Measurements from ENCODE around the gene UBE2E1.
"Not testable (repeated sequence)": the region's sequence is repeated elsewhere in the genome, so short reads cannot be mapped to it uniquely, and the experiment has no call there.

Gene UBE2E1

DNA sequence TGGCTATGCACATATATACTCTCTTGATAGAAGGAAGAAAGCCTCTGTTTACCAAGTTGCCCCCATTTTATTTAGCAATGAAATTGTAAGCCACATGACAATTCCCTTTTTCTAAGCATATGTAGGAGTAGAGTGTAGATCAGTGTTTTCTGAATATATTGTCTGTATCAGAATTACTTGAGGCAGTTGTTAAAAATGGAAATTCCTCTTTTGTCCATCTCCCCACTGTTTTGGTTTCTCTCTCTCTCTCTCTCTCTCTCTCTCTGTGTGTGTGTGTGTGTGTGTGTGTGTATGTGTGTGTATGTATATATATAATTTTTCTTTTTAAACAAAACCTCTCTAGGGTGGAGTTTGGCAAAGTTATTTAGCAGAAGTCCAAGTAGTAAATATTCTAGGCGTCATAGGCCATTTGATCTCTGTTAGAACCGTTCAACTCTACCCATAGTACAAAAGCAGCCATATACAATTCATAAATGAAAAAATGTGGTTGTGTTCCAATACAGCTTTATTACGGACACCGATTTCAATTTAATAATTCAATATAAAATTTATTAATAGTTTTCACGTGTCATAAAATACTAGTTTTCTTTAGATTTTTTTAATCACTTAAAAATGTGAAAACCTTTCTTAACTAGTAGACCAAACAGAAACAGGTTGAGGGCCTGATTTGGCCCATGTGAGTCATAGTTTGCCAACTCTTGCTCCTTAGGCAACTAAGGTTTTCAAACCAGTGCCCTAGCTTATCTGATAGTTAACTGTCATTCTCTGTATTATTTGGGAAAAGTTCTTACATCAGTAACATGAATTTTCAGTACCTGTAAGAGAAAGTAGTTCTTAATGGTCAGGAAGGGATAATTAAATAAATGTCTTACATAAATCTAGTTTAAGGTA, 39.8 kb downstream of the UBE2E1 start:
- no peak for DNase-seq (ENCODE audit: low read depth)

DNA sequence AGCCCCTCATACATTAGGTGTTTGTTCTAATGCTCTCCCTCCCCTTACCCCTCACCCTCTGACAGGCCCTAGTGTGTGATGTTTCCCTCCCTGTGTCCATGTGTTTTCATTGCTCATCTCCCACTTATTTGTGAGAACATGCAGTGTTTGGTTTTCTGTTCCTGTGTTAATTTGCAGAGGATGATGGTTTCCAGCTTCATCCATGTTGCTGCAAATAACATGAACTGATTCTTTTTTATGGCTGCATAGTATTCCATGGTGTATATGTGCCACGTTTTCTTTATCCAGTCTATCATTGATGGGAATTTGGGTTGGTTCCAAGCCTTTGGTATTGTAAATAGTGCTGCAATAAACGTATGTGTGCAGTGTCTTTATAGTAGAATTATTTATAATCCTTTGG, 43.7 kb downstream of the UBE2E1 start:
- not testable (repeated sequence) for DNase-seq (ENCODE audit: low read depth)

DNA sequence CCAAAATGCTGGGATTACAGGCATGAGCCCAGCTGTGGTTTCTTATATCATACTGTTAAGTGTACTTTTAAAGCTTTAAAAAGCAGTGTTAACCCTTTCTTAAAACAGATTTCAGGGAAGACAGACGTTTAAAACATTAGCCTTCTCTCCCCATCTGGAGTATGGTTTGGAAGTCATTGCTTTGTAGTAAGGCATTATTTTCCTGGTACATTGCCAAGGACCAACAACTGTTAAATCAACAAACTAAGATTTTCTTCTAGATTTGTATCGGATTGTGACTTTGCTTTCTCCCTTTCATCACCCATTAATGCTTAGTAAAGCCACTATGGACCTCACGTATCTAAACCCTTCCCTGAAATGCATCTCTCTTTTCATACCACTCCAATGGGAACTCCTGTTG, 50.5 kb downstream of the UBE2E1 start:
- no peak for DNase-seq (ENCODE audit: low read depth)

DNA sequence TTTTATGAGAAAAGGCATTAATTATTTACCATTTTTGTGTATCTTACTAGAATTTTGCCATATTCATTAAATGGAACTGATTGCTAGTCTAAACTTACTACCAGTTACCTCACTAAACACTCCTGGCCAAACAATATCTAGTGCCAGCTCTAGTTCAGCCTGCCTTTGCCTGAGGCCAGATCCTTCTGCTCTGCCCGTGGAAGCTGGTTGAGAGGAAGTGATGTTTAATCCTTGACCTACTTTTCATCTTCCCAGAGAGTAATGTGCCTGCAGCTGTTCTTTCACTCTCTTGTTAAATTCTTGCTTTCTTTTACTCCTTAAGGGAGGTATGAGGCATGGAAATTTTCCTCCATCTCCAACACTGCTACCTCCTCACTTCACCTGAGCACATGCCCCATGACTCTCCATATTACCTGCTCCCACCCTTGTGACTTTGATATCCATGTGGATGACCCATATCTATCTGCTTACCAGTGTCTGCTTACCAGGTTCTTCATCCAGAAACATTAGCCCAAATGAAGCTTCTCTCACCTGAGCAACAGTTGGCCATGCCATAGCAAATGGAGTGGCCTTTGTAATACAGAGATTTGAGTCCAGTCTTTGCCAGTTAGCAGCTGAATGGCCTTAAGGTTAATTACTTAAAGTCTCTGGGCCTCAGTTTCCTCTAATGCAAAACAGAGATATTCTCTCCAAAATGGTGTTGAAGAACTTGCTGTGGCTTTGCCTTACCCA, 53.4 kb downstream of the UBE2E1 start:
- DNase-seq (ENCODE audit: low read depth): no peak

DNA sequence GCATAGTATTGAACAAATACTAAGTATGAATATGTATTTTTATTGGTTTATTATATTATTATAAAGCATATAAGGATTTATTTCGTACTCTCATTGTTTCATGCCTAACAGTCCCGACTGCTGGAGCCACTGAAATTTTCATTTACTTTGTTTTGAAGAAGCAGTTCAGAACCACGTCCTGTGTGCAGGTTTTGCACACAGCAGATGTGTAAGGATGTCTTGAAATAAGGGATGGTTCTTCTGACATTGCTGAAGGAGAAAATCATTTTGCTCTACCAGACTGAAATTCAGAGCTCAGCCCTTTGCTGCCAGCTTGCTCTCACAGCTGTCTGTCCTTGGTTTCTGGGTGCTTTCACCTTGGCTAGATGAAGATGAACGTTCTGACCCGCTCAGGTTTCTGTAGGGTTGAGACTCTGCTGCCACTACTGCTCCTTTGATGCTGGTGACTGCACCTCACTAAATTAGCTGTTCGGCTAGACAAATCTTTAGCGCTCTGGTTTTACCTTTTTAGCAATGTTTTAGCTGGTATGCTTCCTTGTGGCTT, 54.2 kb downstream of the UBE2E1 start:
- no peak for DNase-seq (ENCODE audit: low read depth)

DNA sequence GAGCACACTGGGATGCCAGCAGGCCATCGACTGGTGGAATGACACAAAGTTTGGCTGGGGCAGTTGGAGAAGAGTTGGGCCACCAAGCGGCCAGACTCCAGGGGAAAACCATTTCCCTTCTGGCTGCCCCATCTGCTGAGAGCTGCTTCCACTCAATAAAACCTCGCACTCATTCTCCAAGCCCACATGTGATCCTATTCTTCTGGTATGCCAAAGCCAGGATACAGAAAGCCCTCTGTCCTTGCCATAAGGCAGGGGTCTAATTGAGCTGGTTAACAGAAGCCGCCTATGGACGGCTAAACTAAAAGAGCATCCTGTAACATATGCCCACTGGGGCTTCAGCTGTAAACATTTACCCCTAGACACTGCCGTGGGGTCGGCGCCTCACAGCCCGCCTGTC, 55.9 kb downstream of the UBE2E1 start:
- no peak for DNase-seq (ENCODE audit: low read depth)

DNA sequence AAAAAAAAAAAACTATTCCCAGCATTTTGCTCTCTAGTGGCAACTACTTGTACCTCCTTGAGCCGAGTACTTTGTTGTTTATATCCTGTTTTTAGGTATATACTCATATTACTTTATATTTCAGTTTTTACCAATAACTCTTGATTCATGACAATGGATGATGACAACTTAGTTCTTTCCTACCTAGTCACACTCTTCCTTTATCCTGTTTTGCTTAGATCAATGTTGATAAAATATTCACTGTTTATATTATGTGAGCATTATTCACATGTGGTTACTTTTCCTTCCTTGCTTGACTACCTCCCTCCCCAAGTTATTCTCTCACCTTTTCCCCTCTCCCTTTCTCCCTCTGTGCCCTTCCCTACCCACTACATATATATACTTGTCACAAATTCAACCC, 57.3 kb downstream of the UBE2E1 start:
- DNase-seq (ENCODE audit: low read depth): no peak

DNA sequence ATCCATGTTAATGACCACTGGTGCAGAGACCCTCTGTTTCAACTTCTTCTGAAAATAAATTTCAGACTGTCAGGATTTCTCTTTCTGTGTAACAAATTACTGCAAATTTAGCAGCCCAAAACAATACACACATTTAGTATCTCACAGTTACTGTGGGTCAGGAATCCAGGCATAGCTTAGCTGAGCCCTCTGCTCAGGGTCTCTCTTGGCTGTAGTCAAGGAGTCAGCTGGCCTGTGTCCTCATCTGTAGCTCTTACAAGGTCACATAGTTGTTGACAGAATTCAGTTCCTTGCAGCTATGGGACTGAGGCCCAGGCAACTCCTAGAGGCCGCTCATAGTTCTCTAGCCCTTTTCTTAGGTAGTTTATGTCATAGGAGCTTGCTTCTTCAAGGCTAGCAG, 59.2 kb downstream of the UBE2E1 start:
- no peak for DNase-seq (ENCODE audit: low read depth)

DNA sequence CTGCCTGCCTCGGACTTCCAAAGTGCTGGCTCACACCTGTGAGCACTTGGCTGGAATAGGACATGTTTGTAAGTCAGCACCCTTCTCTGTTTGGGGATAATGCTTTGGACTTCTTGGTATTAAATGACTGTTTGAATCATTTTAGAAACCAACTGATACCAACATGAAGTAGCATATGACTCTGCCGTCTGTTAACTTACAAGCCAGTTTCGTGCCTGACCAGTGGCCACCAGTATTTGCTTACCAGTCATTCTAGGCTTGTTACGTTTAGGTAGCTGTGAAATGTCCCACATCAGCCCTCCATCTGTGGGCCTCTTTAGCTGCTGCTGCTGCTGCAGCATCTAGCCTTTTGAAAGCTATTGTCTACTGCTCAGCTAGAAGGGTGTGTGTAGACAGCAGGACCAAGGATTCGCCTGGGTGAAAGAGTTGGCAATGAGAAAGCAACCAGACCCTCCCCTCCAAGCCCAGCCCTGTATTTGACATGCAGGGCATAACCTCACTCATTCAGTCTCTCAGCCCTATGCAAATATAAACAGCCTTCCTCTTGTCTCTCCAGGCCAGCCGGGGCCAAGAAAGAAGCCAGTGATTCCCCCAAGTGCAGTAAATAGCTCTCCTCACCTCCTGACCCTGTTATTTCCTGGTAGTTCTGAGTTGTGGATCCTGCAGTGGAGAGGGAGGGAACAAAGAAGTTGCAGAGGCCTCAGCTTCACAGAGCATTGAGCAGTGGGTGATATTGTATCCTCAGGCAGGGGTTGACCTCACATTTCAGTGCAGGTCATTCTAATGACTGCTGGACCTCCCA, 60.0 kb downstream of the UBE2E1 start:
- no peak for DNase-seq (ENCODE audit: low read depth)

DNA sequence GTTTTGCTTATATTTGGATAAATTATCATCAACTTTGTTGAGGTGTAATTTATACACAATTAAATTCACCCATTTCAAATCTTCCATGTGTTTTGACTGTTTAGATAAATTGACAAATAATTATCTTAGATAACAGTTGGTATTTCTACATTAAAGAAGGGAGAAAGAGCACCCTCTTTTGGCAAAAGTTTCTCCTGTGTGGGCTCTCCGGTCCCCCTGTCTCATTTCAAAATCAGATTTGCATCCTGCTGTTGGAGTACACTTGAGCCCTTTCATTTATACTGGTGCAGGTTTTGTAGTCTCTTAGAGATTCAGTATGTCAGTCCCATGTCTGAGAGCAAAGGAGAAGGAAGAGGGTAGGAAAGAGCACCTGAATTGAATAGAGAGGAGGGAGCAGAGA, 61.6 kb downstream of the UBE2E1 start:
- DNase-seq (ENCODE audit: low read depth): no peak

DNA sequence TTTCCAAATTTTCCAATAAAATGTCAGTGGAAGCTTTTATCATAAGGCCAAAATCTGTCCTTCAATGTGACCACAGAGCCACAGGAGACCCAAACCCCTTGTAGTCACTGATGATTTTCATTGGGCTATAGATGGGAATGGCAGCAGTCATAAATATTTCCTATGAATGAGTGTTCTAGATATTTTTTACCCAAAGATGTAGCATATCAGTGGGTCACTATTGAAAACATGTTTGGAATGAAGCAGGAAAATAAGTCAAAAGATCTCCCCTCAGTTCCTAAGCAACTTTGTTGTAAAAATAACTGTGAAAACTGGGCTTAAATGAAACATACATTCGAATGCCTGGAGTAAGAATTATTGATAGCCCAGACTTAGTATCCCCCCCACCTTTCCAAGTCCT, 62.1 kb downstream of the UBE2E1 start:
- DNase-seq (ENCODE audit: low read depth): no peak

DNA sequence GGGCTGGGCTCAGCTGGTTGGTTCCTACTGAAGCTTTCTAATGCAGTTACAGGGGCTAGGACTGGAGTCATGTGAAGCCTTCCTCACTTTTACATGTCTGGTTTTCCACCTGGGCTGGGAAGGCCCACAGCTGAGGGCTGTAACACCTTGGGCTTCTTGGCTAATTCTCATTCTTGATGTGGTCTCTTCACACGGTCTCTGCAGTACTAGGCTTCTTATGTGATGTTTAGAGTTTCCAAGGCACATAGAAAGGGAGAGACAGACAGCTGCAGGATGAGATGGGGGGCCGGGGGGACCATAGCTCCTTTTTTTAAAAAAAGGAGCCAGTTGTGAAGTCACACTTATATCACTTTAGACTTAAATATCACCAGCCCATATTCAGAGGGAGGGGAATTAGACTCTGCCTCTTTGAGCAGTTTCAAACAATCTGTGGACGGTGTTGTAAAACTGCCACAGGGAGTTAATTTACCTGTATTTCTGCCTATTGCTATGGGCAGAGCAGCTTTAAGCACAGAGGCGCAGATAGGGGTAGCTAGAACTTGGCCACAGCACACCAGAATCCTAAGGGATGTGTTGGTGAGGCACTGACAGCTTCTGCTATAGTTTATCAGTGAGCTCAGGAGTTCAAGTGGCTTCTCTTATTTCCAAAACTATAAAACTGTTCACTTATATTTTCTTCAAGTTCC, 64.4 kb downstream of the UBE2E1 start:
- DNase-seq (ENCODE audit: low read depth): no peak

DNA sequence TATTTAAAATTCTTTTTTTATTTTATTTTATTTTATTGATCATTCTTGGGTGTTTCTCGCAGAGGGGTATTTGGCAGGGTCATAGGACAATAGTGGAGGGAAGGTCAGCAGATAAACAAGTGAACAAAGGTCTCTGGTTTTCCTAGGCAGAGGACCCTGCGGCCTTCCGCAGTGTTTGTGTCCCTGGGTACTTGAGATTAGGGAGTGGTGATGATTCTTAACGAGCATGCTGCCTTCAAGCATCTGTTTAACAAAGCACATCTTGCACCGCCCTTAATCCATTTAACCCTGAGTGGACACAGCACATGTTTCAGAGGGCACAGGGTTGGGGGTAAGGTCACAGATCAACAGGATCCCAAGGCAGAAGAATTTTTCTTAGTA, 64.9 kb downstream of the UBE2E1 start:
- not testable (repeated sequence) for DNase-seq (ENCODE audit: low read depth)

DNA sequence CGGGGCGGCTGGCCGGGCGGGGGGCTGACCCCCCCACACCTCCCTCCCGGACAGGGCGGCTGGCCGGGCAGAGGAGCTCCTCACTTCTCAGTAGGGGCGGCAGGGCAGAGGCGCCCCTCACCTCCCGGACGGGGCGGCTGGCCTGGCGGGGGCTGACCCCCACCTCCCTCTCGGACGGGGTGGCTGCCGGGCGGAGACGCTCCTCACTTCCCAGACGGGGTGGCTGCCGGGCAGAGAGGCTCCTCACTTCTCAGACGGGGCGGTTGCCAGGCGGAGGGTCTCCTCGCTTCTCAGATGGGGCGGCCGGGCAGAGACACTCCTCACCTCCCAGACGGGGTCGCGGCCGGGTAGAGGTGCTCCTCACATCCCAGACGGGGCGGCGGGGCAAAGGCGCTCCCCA, 65.6 kb downstream of the UBE2E1 start:
- DNase-seq (ENCODE audit: low read depth): not testable (repeated sequence)

DNA sequence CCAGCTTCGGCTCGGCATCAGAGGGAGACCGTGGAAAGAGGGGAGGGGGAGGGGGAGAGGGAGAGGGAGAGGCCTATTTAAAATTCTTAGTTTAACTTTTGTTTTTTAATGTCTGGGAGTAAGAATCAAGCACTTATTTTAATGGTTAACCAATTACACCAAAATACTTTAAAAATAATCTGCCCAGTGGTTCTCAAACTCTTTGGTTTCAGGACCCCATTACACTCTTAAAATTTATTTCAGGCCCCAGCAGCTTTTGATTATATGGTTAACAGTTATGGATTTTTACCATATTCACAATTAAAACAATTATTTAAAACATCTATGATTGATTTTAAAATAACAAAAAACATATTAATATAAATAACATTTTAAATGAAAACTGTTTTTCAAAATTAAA, 66.6 kb downstream of the UBE2E1 start:
- no peak for DNase-seq (ENCODE audit: low read depth)

DNA sequence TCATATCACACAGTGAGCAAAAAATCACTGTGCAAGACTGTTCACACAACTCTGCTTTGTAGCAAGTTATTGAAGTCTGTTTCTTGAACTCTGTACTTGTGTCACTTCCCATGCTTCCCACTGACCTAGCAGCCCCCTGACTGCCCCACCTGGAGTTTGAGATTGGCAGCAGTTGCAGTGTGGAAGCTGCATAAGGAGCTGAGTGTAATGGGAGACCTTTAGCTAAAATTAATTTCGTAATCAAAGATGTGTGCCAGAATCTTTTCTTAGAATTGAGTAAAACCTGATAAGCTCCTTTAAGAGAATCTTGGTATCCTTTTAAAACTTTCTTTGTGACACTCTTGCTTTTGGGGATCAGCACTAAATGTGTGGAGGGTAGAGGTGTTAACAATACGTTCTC, 68.2 kb downstream of the UBE2E1 start:
- no peak for DNase-seq (ENCODE audit: low read depth)

DNA sequence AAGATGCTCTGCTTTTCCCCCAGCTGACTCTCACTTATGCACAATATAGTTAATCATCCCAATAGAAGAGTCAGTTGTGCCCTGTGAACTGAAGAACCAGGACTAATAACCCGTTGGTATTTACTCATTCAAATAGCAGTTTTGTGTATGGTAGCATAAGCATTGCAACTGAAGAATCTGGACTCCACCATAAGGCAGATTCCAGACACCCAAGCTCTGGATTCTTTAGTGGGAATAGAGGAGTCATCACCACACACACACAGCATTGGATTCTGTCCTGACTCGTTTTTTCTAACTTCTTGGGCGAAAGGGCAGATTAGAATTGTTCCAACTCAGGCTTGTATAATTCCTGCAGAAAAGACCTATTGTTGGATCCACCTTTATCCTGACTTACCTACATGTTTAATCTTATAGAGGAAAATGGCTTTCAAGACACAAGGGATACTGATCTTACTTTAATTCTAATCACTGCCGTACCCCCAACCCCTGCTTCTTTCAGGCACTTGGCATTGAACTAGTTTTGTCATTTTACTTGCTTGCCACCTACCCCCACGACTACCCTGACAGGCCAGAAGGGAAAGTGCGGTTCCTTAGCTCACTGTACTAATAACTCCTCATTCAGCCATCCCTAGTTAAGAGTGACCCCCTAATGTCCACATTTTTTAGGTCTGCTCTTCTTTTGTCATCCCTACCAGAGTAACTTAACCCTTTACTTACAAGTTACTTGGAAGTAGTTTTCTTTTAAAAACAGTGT, 68.8 kb downstream of the UBE2E1 start:
- DNase-seq (ENCODE audit: low read depth): no peak

DNA sequence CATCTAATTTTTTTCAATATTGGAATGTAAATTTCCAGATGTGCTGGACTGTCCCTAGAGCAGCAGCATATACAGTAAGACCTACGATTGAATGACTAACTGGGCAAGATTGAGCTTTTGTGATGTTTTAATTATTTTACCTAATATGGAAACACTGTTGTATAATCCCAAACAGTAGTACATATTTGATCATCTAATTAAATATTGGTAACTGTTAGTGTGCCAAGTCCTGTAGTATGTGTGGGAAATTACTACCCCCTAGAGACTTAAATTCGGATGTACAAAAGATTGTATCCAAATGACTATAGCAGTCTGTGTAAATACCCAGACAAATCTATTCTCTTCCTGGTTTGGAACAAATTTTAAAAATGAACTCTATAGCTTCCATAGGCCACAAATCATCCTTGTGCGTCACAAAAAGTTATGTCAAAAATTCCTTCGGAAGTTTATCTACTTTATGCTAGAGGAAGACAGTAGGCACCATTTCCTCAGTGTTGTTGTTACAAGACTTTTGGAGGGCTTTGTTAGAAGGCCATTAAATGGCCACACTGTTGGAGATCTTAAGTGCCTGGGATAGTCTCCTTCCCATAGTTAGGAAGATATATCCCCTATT, 69.5 kb downstream of the UBE2E1 start:
- DNase-seq (ENCODE audit: low read depth): no peak

DNA sequence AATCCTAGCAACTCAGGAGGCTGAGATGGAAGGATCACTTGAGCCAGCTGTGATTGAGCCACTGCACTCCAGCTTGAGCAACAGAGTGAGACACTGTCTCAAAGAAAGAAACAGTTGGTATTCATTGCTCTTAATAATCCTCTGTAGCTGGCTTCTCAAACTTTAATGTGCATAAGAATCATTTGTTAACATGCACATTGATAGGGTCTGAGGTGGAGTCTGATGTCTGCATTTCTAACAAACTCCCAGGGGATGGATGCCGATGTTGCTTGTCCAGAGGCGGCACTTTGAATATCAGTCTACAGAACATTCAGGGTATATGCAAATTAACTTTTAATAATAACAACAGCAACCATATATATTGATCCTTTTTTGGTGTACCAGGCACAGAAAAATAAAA, 71.2 kb downstream of the UBE2E1 start:
- no peak for DNase-seq (ENCODE audit: low read depth)

DNA sequence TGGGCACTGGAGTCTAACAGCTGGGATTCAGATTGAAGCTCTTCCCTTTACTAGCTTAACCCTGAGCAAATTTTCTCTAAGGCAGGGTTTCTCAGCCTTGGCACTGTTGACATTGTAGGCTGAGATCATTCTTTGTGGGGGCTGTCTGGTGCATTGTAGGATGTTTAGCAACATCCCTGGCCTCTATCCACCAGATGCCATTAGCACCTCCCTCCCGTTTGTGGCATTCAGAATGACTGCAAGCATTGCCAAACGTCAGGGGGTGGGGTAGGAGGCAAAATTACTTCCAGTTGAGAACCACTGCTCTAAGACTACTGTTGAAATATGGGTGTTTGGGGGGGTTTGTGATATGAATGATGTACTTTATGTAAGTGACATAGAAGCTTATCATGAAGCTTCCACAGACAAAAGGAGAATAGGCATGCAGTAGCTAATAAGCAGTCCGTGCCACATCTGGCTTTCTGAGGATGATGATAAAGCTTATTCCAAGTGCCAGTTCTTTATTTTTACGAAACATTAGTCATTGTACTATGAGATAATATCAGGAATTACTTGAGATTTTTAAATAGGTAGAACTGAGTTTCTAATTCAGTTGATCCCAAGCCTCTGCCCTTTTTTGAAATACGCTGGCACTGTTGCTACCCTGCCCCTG, 71.7 kb downstream of the UBE2E1 start:
- DNase-seq (ENCODE audit: low read depth): no peak

All from stimulated activated CD8-positive, alpha-beta memory T cell treated with anti-CD3 and anti-CD28 coated beads, Interleukin-12 subunit alpha, Interleukin-12 subunit beta, amount 100 ng/mL, for 4 hours (primary cell).